Keratinocyte (primary cell): ENCODE measurements around the gene CCDC87. TPM values are rescaled to one million over a fixed set of nuclear protein-coding genes. Genes with fewer than 3 reads are reported as not detected.

Source experiments
- DNase-seq: peaks from one replicate; pipeline ENCODE4 v3.0.0-alpha.2; 2011; ENCODE audit warnings: low read depth, missing footprints, low spot score
- FAIRE-seq: peaks from 2 replicates; lab custom pipeline; 2011; peaks lifted over from hg19 to GRCh38; lab: Jason Lieb, UNC
- H2AFZ ChIP-seq: 2 replicates; pipeline ENCODE4 v1.6.0; 2012; ENCODE audit warnings: low read length, control low read depth, inconsistent platforms; ENCODE audit not compliant: control insufficient read depth
- H3K27ac ChIP-seq: 2 replicates; pipeline ENCODE4 v1.5.1; 2011; ENCODE audit warnings: low read length; ENCODE audit not compliant: control insufficient read depth, insufficient read depth
- H3K27me3 ChIP-seq: 3 replicates; pipeline ENCODE4 v1.6.0; 2011; ENCODE audit warnings: low read length; ENCODE audit not compliant: control insufficient read depth, insufficient read depth; ENCODE audit errors: extremely low read depth
- H3K36me3 ChIP-seq, 2 experiments: 2 replicates in 1 of 2; 3 replicates in 1 of 2; pipeline ENCODE4 v1.5.1; 2011; ENCODE audit warnings: low read length in 2 of 2, mild to moderate bottlenecking in 1 of 2; ENCODE audit not compliant: control insufficient read depth in 2 of 2, insufficient read depth in 2 of 2; ENCODE audit errors: extremely low read depth in 1 of 2
- H3K4me1 ChIP-seq: 3 replicates; pipeline ENCODE4 v1.5.1; 2011; ENCODE audit warnings: low read length; ENCODE audit not compliant: control insufficient read depth, insufficient read depth; ENCODE audit errors: extremely low read depth
- H3K4me2 ChIP-seq: 3 replicates; pipeline ENCODE4 v1.6.0; 2011; ENCODE audit warnings: low read depth, low read length; ENCODE audit not compliant: control insufficient read depth, insufficient read depth; ENCODE audit errors: extremely low read depth
- H3K4me3 ChIP-seq, 3 experiments: fragments of 200-600 bp in 1 of 3; sonication (generic) in 1 of 3; 2 replicates in 2 of 3; 3 replicates in 1 of 3; pipeline ENCODE4 v1.5.1; 2011 to 2016; ENCODE audit warnings: low read length in 3 of 3, mild to moderate bottlenecking in 3 of 3, control low read depth in 2 of 3, inconsistent platforms in 1 of 3, low read depth in 1 of 3, mixed read lengths in 1 of 3, mixed run types in 1 of 3, moderate library complexity in 1 of 3; ENCODE audit not compliant: control insufficient read depth in 2 of 3, insufficient read depth in 2 of 3; ENCODE audit errors: extremely low read depth in 1 of 3
- H3K79me2 ChIP-seq: 2 replicates; pipeline ENCODE4 v1.6.0; 2012; ENCODE audit warnings: low read length; ENCODE audit not compliant: control insufficient read depth, insufficient read depth
- H3K9ac ChIP-seq: 3 replicates; pipeline ENCODE4 v1.6.0; 2011; ENCODE audit warnings: low read length; ENCODE audit not compliant: control insufficient read depth, insufficient read depth; ENCODE audit errors: extremely low read depth
- H3K9me1 ChIP-seq: 3 replicates; pipeline ENCODE4 v1.6.0; 2011; ENCODE audit warnings: low read length; ENCODE audit not compliant: control insufficient read depth, insufficient read depth; ENCODE audit errors: extremely low read depth
- H3K9me3 ChIP-seq: 2 replicates; pipeline ENCODE4 v1.5.1; 2012; ENCODE audit warnings: low read depth, low read length; ENCODE audit not compliant: control insufficient read depth
- H4K20me1 ChIP-seq: 3 replicates; pipeline ENCODE4 v1.6.0; 2011; ENCODE audit warnings: low read length; ENCODE audit not compliant: control insufficient read depth, insufficient read depth; ENCODE audit errors: extremely low read depth
- CTCF ChIP-seq, 3 experiments: IDR thresholded peaks in 1 of 3; conservative IDR thresholded peaks in 1 of 3; optimal IDR thresholded peaks in 1 of 3; 2 replicates in 2 of 3; 3 replicates in 1 of 3; pipeline versions ENCODE3 to v1.5.1; 2011; ENCODE audit warnings: low read length in 3 of 3, mild to moderate bottlenecking in 3 of 3, moderate library complexity in 2 of 3, control low read depth in 1 of 3, inconsistent platforms in 1 of 3; ENCODE audit not compliant: insufficient read depth in 2 of 3; ENCODE audit errors: extremely low read depth in 1 of 3
- EZH2 ChIP-seq: IDR thresholded peaks from one replicate; pipeline ENCODE4 v1.6.1; 2012; ENCODE audit warnings: inconsistent platforms, mild to moderate bottlenecking, low read length, moderate library complexity
- dilution Hi-C: fragments of 300-500 bp; cut with MboI; formaldehyde crosslinking; loops from one replicate; pipeline ENCODE4 v1.7.0; 2020; ENCODE audit warnings: low sequenced_read_pairs; ENCODE audit not compliant: extremely low pct_ligation_motif_present
- polyA plus RNA-seq, 5 experiments: library from polyadenylated mRNA; depleted of rRNA in 3 of 5; stranded (reverse) in 3 of 5; stranded (forward) in 1 of 5; unstranded in 1 of 5; fragments of >200 nt; gene quantifications; 1 replicate in 1 of 5; 2 replicates in 3 of 5; 3 replicates in 1 of 5; pipeline versions ENCODE4 v1.2.1 to v1.2.3, GENCODE V29; 2011 to 2012; ENCODE audit warnings: missing spikeins in 2 of 5, low read depth in 1 of 5, low replicate concordance in 1 of 5

CCDC87 gene
- polyA plus RNA-seq, 1 donor (not counting 4 experiments of a cell fraction or from before 2014, with no cell fraction given): 0.07 TPM

- H3K36me3 ChIP-seq: no peaks in the 10 kb centered on the region
- H3K4me1 ChIP-seq: no peaks in the 10 kb centered on the region
- H3K9me1 ChIP-seq: no peaks in the 10 kb centered on the region
- TF ChIP-seq CTCF (optimal IDR thresholded peaks at IDR 0.05 in 1 of 3, IDR thresholded peaks at IDR 0.05 in 1 of 3, conservative IDR thresholded peaks at IDR 0.05 in 1 of 3; ENCODE audit: extremely low read depth in 1 of 3, insufficient read depth in 2 of 3, low read length in 3 of 3) (no peak), EZH2 (no peak)
- no peak overlapping the region for H3K4me3 ChIP-seq
- no peak for DNase-seq
- H3K9ac ChIP-seq: no peak overlapping the region
- no peak overlapping the region for H3K27ac ChIP-seq
- no peaks in the 10 kb centered on the region for H4K20me1 ChIP-seq
- no peak overlapping the region for H3K4me2 ChIP-seq
- H3K9me3 ChIP-seq: no peaks in the 10 kb centered on the region
- FAIRE-seq: no peak
- dilution Hi-C loops: no loop called here
- H3K27me3 ChIP-seq: peaks cover 20% of the 10 kb centered on the region
- no peak overlapping the region for H2AFZ ChIP-seq
- no peaks in the 10 kb centered on the region for H3K79me2 ChIP-seq
Observed at GRCh38 chr11:66555416-66555815, 37.4 kb downstream of the CCDC87 start.

DNA sequence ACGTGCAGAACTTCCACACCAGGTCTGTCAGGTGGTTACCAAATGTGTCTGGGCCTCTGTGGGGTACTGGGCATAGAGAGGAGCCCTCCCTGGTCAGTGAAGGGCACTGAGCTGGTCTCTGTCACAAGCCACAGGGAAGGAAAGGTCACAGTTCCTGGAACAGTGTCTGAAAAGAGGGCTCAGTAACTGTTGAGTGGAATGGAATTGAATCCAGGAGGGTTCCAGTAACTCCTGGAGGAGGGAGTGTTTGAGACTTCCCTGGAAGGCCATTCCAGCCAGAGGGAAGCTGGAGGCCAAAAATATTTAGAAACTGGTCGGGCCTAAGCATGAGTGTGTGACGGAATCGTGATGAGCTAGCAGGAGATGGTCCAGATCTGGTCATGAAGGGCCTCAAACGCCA, 38.3 kb downstream of the CCDC87 start:
- Histone ChIP-seq H3K9me3 (no peaks in the 10 kb centered on the region), H3K4me1 (no peaks in the 10 kb centered on the region), H3K4me2 (no peak overlapping the region), H3K9me1 (no peaks in the 10 kb centered on the region), H3K36me3 (no peaks in the 10 kb centered on the region), H3K27ac (no peak overlapping the region), H3K9ac (no peak overlapping the region), H3K4me3 (no peak overlapping the region), H3K27me3 (peaks cover 16% of the 10 kb centered on the region), H4K20me1 (no peaks in the 10 kb centered on the region), H3K79me2 (no peaks in the 10 kb centered on the region), H2AFZ (no peak overlapping the region)
- DNase-seq: no peak
- TF ChIP-seq EZH2 (no peak), CTCF (optimal IDR thresholded peaks at IDR 0.05 in 1 of 3, IDR thresholded peaks at IDR 0.05 in 1 of 3, conservative IDR thresholded peaks at IDR 0.05 in 1 of 3; ENCODE audit: extremely low read depth in 1 of 3, insufficient read depth in 2 of 3, low read length in 3 of 3) (no peak)
- dilution Hi-C loops: no loop called here
- no peak for FAIRE-seq
